Astrocyte (in vitro differentiated cells and primary cell): ENCODE results near the gene DEXI.

Experiments used
- CTCF ChIP-seq: IDR thresholded peaks from 2 replicates; pipeline ENCODE4 v1.5.1; 2011; ENCODE audit warnings: low read depth, mild to moderate bottlenecking, inconsistent platforms, low read length, moderate library complexity; ENCODE audit not compliant: insufficient read depth
- EZH2 ChIP-seq: IDR thresholded peaks from 2 replicates; pipeline ENCODE4 v1.6.1; 2012; ENCODE audit warnings: mild to moderate bottlenecking, low read length, inconsistent platforms; ENCODE audit not compliant: insufficient read depth

- no peak for TF ChIP-seq EZH2
- no peak for TF ChIP-seq CTCF
Observed at GRCh38 chr16:10931134-10931533, 11.1 kb downstream of the DEXI start.
